Ishikawa (cell line): ENCODE results near the gene C1QTNF9B.
A peak's percentile ranks its signal among the peaks of the same experiment; 100 is the strongest.

Experiments
- CEBPB ChIP-seq: IDR thresholded peaks from 2 replicates; pipeline ENCODE4 v1.6.1; 2012
- CREB1 ChIP-seq: IDR thresholded peaks from 2 replicates; pipeline ENCODE4 v1.6.1; 2012; ENCODE audit warnings: low read depth
- EGR1 ChIP-seq: IDR thresholded peaks from 2 replicates; pipeline ENCODE4 v1.6.1; 2012
- EP300 ChIP-seq: IDR thresholded peaks from 2 replicates; pipeline ENCODE4 v1.6.1; 2012; ENCODE audit warnings: borderline replicate concordance
- FOXM1 ChIP-seq: IDR thresholded peaks from 2 replicates; pipeline ENCODE4 v1.6.1; 2012; ENCODE audit warnings: low read depth, borderline replicate concordance
- NFIC ChIP-seq: IDR thresholded peaks from 2 replicates; pipeline ENCODE4 v1.6.1; 2012
- RAD21 ChIP-seq: IDR thresholded peaks from 2 replicates; pipeline ENCODE4 v1.6.1; 2012; ENCODE audit warnings: low read depth
- TAF1 ChIP-seq: IDR thresholded peaks from 2 replicates; pipeline ENCODE4 v1.6.1; 2012; ENCODE audit warnings: low read depth, mild to moderate bottlenecking
- TCF12 ChIP-seq: IDR thresholded peaks from 2 replicates; pipeline ENCODE4 v1.6.1; 2012; ENCODE audit warnings: low read depth
- TEAD4 ChIP-seq: IDR thresholded peaks from 2 replicates; pipeline ENCODE4 v1.6.1; 2012
- YY1 ChIP-seq: IDR thresholded peaks from 2 replicates; pipeline ENCODE4 v1.6.1; 2012; ENCODE audit warnings: low read depth
- ZBTB7A ChIP-seq: IDR thresholded peaks from 2 replicates; pipeline ENCODE4 v1.6.1; 2012; ENCODE audit warnings: low read depth
- TF ChIP-seq, protein P1 (sequence below): IDR thresholded peaks from 2 replicates; pipeline ENCODE4 v1.6.1; 2012
- TF ChIP-seq, protein P2 (sequence below): IDR thresholded peaks from 2 replicates; pipeline ENCODE4 v1.6.1; 2012; ENCODE audit warnings: low read depth, mild to moderate bottlenecking
- TF ChIP-seq, protein P3 (sequence below): IDR thresholded peaks from 2 replicates; pipeline ENCODE4 v1.6.1; 2012

Gene C1QTNF9B

DNA sequence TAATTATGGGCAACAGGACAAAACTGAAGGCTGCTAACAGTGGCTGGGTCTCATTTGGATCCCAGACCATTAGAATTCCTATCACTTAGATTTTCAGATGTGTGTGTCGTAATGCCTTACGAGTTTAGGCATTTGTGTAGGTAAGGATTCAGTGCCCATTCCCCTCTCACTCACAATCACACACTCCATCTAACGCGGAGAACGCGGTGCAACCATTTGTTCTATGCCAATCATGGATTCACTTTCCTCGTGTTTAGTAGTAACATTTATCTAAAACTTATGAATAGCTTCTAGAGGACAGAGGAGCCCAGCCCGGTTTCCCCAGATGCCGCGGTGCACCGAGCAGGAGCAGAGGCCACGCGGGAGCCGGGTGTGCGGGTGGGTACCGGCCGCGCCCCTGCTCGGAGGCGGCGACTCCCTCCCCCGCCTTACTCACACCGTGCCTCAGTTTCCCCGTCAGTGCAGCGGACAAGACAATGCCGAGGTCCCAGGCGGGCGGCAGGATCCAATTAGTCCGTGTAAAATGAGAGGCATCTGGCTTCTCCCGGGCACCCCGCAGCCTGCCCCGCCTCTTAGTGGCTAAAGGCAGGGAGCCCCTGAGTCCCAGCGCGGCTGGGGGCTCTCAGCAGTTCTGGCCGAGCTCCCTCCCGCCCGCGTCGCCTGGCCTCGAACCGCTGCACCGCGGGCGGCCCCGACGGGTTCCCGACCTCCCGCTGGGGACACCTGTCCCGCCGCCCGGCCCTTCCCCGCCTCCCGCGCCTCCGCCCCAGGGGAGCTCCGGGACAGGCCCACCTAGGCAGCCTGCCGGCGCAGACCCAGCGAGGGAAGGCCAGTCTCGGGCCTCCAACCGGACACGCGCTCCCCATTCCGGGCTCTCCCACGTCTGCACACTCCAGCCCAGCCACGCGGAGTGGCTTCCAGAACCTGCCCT lies 5.9 kb upstream of the C1QTNF9B start:
- TF ChIP-seq, protein P1, sequence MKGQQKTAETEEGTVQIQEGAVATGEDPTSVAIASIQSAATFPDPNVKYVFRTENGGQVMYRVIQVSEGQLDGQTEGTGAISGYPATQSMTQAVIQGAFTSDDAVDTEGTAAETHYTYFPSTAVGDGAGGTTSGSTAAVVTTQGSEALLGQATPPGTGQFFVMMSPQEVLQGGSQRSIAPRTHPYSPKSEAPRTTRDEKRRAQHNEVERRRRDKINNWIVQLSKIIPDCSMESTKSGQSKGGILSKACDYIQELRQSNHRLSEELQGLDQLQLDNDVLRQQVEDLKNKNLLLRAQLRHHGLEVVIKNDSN: no peak
- TF ChIP-seq NFIC (peak; percentile 26; the same call in 1 of the 2 replicates), TEAD4 (0 out of 2 replicates have a peak, but pooled peaks have one; percentile 17), ZBTB7A (no peak), EP300 (0 out of 2 replicates have a peak, but pooled peaks have one; percentile 13), TCF12 (peak; percentile 83)

DNA sequence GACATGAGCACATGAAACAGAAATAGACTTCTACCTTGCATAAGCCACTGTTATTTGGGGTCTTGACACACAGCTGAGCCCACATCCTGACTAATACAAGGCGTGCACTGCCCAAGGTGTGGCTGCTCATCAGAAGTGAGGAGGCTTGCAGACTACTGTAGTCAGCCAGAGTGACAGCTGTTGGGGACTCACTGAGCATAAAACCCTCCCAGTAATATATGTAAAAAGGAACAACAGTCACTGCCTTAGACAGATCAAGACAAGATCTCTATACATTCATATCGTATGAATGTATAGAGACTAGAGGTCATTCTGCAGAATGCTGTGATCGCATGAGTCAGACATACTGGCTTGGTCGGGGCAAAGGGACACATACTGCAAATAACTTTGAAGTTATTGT lies 4.1 kb upstream of the C1QTNF9B start:
- TF ChIP-seq FOXM1 (no peak), NFIC (no peak), TAF1 (no peak), TEAD4 (no peak), ZBTB7A (no peak), CEBPB (no peak), EP300 (no peak), TCF12 (no peak), CREB1 (no peak), YY1 (no peak), EGR1 (no peak), RAD21 (no peak)
- TF ChIP-seq, protein P2, sequence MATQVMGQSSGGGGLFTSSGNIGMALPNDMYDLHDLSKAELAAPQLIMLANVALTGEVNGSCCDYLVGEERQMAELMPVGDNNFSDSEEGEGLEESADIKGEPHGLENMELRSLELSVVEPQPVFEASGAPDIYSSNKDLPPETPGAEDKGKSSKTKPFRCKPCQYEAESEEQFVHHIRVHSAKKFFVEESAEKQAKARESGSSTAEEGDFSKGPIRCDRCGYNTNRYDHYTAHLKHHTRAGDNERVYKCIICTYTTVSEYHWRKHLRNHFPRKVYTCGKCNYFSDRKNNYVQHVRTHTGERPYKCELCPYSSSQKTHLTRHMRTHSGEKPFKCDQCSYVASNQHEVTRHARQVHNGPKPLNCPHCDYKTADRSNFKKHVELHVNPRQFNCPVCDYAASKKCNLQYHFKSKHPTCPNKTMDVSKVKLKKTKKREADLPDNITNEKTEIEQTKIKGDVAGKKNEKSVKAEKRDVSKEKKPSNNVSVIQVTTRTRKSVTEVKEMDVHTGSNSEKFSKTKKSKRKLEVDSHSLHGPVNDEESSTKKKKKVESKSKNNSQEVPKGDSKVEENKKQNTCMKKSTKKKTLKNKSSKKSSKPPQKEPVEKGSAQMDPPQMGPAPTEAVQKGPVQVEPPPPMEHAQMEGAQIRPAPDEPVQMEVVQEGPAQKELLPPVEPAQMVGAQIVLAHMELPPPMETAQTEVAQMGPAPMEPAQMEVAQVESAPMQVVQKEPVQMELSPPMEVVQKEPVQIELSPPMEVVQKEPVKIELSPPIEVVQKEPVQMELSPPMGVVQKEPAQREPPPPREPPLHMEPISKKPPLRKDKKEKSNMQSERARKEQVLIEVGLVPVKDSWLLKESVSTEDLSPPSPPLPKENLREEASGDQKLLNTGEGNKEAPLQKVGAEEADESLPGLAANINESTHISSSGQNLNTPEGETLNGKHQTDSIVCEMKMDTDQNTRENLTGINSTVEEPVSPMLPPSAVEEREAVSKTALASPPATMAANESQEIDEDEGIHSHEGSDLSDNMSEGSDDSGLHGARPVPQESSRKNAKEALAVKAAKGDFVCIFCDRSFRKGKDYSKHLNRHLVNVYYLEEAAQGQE: no peak
- TF ChIP-seq, protein P3, sequence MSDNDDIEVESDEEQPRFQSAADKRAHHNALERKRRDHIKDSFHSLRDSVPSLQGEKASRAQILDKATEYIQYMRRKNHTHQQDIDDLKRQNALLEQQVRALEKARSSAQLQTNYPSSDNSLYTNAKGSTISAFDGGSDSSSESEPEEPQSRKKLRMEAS: no peak
- TF ChIP-seq, protein P1: no peak

DNA sequence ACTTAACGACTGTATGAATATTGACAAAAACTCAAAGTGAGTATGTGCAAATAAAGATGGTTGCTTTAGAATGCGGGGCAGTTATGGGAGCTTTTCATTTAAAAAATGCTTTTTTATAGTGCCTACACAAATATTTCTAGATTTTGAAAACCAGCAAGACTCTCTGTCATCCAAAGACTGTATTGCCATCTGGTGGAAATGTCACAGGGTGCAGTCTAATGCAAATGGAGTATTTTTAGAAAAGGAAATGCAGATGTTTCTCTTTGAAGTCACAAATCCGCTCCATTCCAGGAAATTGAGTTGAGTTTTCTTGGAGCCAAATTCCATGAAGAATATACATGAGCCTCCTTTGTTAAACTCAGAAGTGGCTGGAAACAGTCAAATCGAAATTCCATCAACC lies 2.3 kb upstream of the C1QTNF9B start:
- TF ChIP-seq RAD21 (peak; percentile 49; the same call in 1 of the 2 replicates), CEBPB (no peak)

DNA sequence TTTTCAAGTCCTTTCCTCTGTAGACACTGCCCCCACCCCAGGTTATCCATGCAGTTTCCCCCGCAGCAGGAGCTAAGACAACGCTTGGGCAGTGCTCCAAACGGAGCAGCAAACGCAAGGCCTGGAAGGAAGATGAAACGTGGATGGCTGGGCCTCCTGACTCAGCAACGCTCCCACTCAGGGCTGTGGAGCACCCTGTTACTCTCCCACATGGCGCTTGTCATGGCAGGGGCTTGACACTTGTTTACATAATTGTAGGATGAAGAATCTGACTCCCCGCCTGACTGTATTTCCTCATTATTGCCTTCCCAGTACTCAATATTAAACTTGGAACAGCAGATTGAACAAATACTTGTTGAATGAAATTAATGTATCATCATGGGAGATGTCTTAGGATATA lies 799 bp upstream of the C1QTNF9B start:
- TF ChIP-seq CREB1: no peak
- no peak for TF ChIP-seq TAF1
- TF ChIP-seq ZBTB7A: no peak
- TF ChIP-seq, protein P3: no peak
- no peak for TF ChIP-seq TEAD4
- no peak for TF ChIP-seq EGR1
- TF ChIP-seq, protein P2: no peak
- TF ChIP-seq CEBPB: no peak
- TF ChIP-seq TCF12: no peak
- TF ChIP-seq FOXM1: no peak
- no peak for TF ChIP-seq YY1
- no peak for TF ChIP-seq NFIC
- no peak for TF ChIP-seq RAD21
- no peak for TF ChIP-seq EP300
- TF ChIP-seq, protein P1: no peak

DNA sequence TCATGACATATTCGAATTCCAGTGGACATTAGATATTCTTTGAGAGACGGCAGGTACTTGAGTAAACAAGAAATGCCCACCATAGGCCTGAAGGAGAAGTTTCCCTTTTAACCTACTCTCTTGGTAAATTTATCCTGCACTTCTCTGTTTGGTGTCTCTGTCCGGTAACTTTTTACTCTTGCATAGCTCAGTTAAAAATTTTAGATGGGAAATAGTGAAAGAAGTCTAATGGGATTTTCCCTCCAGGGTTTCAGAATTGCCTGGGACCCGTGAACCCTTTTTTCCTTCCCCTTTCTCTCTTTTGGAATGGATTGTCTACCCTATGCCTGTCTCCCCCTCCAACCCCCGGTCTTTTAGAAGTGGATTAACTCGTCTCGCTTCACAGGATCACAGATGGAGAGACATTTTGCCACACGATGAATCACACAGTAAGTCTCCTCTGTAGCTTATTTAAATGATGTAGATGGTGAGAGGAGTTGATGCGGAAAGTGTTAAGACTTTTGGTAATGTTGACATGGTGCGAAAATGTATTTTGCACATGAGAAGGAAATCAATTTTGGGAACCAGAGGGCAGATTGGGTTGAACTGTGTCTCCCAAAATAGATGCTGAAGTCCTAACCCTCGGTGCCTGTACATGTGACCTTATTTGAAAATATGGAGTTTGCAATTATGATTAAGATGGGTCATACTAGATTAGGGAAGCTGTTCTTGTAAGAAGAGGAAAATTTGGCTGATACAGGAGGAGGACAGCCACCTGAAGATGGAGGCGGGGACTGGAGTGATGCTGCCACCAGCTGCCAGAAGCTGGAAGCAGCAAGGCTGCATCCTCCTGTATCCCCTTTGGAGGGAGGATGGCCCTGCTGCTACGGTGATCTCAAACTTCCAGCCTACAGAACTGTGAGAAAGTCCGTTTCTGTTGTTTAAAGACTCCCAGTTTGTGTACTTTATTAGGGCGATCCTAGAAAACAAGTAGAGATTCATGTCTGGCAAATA lies 7.4 kb downstream of the C1QTNF9B start:
- TF ChIP-seq EP300 (no peak), YY1 (no peak; the same call in 1 of the 2 replicates), TEAD4 (no peak), ZBTB7A (no peak), RAD21 (no peak)
- TF ChIP-seq, protein P2: no peak
- TF ChIP-seq, protein P1: no peak
